WTC11 (cell line): Measurements from ENCODE around the gene TP53I13.

ENCODE experiments used
- CREB1 ChIP-seq: sonication (generic); formaldehyde crosslinking; IDR thresholded peaks from 2 replicates; pipeline ENCODE4 v1.8.0; 2023; ENCODE audit warnings: mild to moderate bottlenecking, missing genetic modification reagents
- CREM ChIP-seq: sonication (generic); formaldehyde crosslinking; IDR thresholded peaks from 2 replicates; pipeline ENCODE4 v1.8.1; 2022; ENCODE audit warnings: mild to moderate bottlenecking, missing genetic modification reagents, moderate library complexity
- ESRRA ChIP-seq: sonication (generic); formaldehyde crosslinking; IDR thresholded peaks from 2 replicates; pipeline ENCODE4 v1.8.1; 2022; ENCODE audit warnings: mild to moderate bottlenecking, missing genetic modification reagents, borderline replicate concordance
- GRHL2 ChIP-seq: fragments of 250-450 bp; sonication (Bioruptor Pico); IDR thresholded peaks from 2 replicates; pipeline ENCODE4 v1.8.0; 2022; ENCODE audit warnings: mild to moderate bottlenecking, moderate library complexity; ENCODE audit not compliant: insufficient replicate concordance, severe bottlenecking
- JUN ChIP-seq: sonication (generic); formaldehyde crosslinking; IDR thresholded peaks from 2 replicates; pipeline ENCODE4 v1.8.0; 2023; ENCODE audit warnings: mild to moderate bottlenecking, missing genetic modification reagents
- NR2C2 ChIP-seq: sonication (generic); formaldehyde crosslinking; IDR thresholded peaks from 2 replicates; pipeline ENCODE4 v1.8.0; 2022; ENCODE audit warnings: mild to moderate bottlenecking, missing genetic modification reagents
- TCF7 ChIP-seq: sonication (generic); formaldehyde crosslinking; IDR thresholded peaks from 2 replicates; pipeline ENCODE4 v1.8.0; 2022; ENCODE audit warnings: mild to moderate bottlenecking, low read depth, missing genetic modification reagents, moderate library complexity
- ZNF121 ChIP-seq: sonication (generic); formaldehyde crosslinking; IDR thresholded peaks from 2 replicates; pipeline ENCODE4 v1.8.0; 2023; ENCODE audit warnings: missing genetic modification reagents
- ZNF423 ChIP-seq: fragments of 250-450 bp; sonication (Bioruptor Pico); IDR thresholded peaks from 2 replicates; pipeline ENCODE4 v2.1.2; 2022; ENCODE audit warnings: mild to moderate bottlenecking, moderate library complexity
- TF ChIP-seq, protein P1 (sequence below): fragments of 200-600 bp; IDR thresholded peaks from 2 replicates; pipeline ENCODE4 v1.8.0; 2022; ENCODE audit warnings: antibody characterized with exemption
- TF ChIP-seq, protein P2 (sequence below): sonication (generic); formaldehyde crosslinking; IDR thresholded peaks from 2 replicates; pipeline ENCODE4 v1.8.0; 2022; ENCODE audit warnings: mild to moderate bottlenecking, missing genetic modification reagents
- TF ChIP-seq, protein P3 (sequence below): sonication (generic); formaldehyde crosslinking; IDR thresholded peaks from 2 replicates; pipeline ENCODE4 v1.8.0; 2022; ENCODE audit warnings: missing genetic modification reagents
- TF ChIP-seq, protein P4 (sequence below): sonication (generic); formaldehyde crosslinking; conservative IDR thresholded peaks from 2 replicates; pipeline ENCODE4 v1.8.1; 2022; ENCODE audit warnings: mild to moderate bottlenecking, missing genetic modification reagents

DNA sequence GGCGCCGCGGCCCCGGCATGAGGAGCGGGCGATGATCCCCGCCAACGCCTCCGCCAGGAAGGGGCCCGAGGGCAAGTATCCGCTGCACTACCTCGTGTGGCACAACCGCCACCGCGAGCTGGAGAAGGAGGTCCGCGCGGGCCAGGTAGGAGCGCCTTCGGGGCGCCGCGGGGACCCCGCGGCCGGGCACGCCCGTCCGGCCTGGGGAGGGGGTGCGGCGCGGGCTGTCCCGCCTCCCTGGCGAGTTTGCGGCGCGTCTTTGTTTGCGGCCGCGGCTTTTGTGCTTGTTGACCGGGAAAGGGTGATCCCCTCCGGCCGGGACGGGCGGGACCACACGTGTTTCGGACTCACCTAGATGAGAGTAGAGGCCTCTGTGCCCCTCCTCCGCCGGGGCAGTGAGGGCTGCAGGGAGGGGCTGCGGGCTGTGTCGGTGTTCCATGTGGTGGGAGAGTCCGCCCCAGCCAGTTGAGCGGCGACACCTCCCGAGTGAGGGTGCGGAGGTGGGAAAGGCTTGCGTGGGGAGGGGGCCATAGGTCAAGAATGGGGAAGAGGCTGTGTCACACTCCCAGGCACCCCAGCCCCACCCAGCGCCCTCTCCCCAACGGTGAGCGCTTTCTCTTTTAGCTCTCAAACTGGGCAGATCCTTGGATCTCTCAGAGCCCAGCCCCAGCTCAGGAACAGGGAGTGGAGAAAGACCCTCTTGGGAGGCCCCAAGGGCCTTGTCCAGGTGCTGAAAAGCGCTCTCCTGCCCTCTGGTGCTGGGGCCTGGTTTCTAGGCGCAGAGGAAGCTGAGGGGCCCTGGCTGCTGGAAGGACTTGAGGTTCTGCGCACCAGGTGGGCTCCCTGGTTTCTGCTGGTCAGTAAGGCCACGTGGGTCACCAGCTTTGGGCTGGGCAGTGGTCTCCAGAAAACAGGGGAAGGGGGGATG, 25.4 kb downstream of the TP53I13 start:
- TF ChIP-seq, protein P1, sequence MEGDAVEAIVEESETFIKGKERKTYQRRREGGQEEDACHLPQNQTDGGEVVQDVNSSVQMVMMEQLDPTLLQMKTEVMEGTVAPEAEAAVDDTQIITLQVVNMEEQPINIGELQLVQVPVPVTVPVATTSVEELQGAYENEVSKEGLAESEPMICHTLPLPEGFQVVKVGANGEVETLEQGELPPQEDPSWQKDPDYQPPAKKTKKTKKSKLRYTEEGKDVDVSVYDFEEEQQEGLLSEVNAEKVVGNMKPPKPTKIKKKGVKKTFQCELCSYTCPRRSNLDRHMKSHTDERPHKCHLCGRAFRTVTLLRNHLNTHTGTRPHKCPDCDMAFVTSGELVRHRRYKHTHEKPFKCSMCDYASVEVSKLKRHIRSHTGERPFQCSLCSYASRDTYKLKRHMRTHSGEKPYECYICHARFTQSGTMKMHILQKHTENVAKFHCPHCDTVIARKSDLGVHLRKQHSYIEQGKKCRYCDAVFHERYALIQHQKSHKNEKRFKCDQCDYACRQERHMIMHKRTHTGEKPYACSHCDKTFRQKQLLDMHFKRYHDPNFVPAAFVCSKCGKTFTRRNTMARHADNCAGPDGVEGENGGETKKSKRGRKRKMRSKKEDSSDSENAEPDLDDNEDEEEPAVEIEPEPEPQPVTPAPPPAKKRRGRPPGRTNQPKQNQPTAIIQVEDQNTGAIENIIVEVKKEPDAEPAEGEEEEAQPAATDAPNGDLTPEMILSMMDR = no peak
- no peak for TF ChIP-seq GRHL2 (CRISPR knock-in tag)
- TF ChIP-seq, protein P2, sequence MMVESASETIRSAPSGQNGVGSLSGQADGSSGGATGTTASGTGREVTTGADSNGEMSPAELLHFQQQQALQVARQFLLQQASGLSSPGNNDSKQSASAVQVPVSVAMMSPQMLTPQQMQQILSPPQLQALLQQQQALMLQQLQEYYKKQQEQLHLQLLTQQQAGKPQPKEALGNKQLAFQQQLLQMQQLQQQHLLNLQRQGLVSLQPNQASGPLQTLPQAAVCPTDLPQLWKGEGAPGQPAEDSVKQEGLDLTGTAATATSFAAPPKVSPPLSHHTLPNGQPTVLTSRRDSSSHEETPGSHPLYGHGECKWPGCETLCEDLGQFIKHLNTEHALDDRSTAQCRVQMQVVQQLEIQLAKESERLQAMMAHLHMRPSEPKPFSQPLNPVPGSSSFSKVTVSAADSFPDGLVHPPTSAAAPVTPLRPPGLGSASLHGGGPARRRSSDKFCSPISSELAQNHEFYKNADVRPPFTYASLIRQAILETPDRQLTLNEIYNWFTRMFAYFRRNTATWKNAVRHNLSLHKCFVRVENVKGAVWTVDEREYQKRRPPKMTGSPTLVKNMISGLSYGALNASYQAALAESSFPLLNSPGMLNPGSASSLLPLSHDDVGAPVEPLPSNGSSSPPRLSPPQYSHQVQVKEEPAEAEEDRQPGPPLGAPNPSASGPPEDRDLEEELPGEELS = peak; percentile 10; the same call in 1 of the 2 replicates
- TF ChIP-seq CREM (CRISPR knock-in tag) = peak; percentile 2; the same call in 1 of the 2 replicates
- TF ChIP-seq NR2C2 (CRISPR knock-in tag) = peak; percentile 79
- TF ChIP-seq CREB1 (CRISPR knock-in tag) = peak; percentile 66
- no peak for TF ChIP-seq ZNF423
- no peak for TF ChIP-seq ZNF121 (CRISPR knock-in tag)
- TF ChIP-seq, protein P3, sequence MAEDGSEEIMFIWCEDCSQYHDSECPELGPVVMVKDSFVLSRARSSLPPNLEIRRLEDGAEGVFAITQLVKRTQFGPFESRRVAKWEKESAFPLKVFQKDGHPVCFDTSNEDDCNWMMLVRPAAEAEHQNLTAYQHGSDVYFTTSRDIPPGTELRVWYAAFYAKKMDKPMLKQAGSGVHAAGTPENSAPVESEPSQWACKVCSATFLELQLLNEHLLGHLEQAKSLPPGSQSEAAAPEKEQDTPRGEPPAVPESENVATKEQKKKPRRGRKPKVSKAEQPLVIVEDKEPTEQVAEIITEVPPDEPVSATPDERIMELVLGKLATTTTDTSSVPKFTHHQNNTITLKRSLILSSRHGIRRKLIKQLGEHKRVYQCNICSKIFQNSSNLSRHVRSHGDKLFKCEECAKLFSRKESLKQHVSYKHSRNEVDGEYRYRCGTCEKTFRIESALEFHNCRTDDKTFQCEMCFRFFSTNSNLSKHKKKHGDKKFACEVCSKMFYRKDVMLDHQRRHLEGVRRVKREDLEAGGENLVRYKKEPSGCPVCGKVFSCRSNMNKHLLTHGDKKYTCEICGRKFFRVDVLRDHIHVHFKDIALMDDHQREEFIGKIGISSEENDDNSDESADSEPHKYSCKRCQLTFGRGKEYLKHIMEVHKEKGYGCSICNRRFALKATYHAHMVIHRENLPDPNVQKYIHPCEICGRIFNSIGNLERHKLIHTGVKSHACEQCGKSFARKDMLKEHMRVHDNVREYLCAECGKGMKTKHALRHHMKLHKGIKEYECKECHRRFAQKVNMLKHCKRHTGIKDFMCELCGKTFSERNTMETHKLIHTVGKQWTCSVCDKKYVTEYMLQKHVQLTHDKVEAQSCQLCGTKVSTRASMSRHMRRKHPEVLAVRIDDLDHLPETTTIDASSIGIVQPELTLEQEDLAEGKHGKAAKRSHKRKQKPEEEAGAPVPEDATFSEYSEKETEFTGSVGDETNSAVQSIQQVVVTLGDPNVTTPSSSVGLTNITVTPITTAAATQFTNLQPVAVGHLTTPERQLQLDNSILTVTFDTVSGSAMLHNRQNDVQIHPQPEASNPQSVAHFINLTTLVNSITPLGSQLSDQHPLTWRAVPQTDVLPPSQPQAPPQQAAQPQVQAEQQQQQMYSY (CRISPR knock-in tag) = peak; percentile 50; the same call in 1 of the 2 replicates
- peak; percentile 98 for TF ChIP-seq JUN (CRISPR knock-in tag)
- TF ChIP-seq TCF7 (CRISPR knock-in tag) = peak; percentile 95
- TF ChIP-seq, protein P4, sequence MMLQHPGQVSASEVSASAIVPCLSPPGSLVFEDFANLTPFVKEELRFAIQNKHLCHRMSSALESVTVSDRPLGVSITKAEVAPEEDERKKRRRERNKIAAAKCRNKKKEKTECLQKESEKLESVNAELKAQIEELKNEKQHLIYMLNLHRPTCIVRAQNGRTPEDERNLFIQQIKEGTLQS (CRISPR knock-in tag) = 0 out of 2 replicates have a peak, but pooled peaks have one; percentile 54
- peak; percentile 89; the same call in 1 of the 2 replicates for TF ChIP-seq ESRRA
